Activated CD4-positive, CD25-positive, alpha-beta regulatory T cell treated with anti-CD3 and anti-CD28 coated beads, Interleukin-2, amount 50 U/mL, for 16 hours (primary cell): ENCODE measurements around the gene LRBA.

Source experiments
- DNase-seq: peaks from one replicate; pipeline ENCODE4 v3.0.0-alpha.2; 2020; ENCODE audit warnings: low read depth, low spot score

LRBA gene

GRCh38 chr4:150501983-150502382 lies 513.1 kb downstream of the LRBA start:
- no peak for DNase-seq

GRCh38 chr4:150501009-150501727 lies 513.9 kb downstream of the LRBA start:
- no peak for DNase-seq

GRCh38 chr4:150497612-150498011 lies 517.5 kb downstream of the LRBA start:
- DNase-seq: no peak

GRCh38 chr4:150495550-150495949 lies 519.5 kb downstream of the LRBA start:
- DNase-seq: no peak

- DNase-seq: no peak
These were observed 521.2 kb downstream of the LRBA start for GRCh38 chr4:150493851-150494250.

- DNase-seq: no peak
These were observed 523.7 kb downstream of the LRBA start for GRCh38 chr4:150491132-150492049.

GRCh38 chr4:150482581-150482980 lies 532.5 kb downstream of the LRBA start:
- DNase-seq: no peak

GRCh38 chr4:150479657-150480056 lies 535.4 kb downstream of the LRBA start:
- no peak for DNase-seq

- no peak for DNase-seq
These were observed 537.2 kb downstream of the LRBA start for GRCh38 chr4:150477869-150478268.

GRCh38 chr4:150476776-150477175 lies 538.3 kb downstream of the LRBA start:
- DNase-seq: no peak

- no peak for DNase-seq
These were observed 539.3 kb downstream of the LRBA start for GRCh38 chr4:150475763-150476162.

GRCh38 chr4:150464523-150464922 lies 550.6 kb downstream of the LRBA start:
- no peak for DNase-seq

- DNase-seq: no peak
These were observed 552.3 kb downstream of the LRBA start for GRCh38 chr4:150462743-150463142.

GRCh38 chr4:150461957-150462356 lies 553.1 kb downstream of the LRBA start:
- DNase-seq: no peak

GRCh38 chr4:150457802-150458201 lies 557.3 kb downstream of the LRBA start:
- DNase-seq: no peak

GRCh38 chr4:150451883-150452282 lies 563.2 kb downstream of the LRBA start:
- no peak for DNase-seq

GRCh38 chr4:150447356-150447755 lies 567.7 kb downstream of the LRBA start:
- DNase-seq: no peak

GRCh38 chr4:150439451-150439933 lies 575.6 kb downstream of the LRBA start:
- no peak for DNase-seq

GRCh38 chr4:150436598-150437370 lies 578.3 kb downstream of the LRBA start:
- DNase-seq: no peak

GRCh38 chr4:150431221-150431620 lies 583.9 kb downstream of the LRBA start:
- DNase-seq: no peak

- no peak for DNase-seq
These were observed 589.9 kb downstream of the LRBA start for GRCh38 chr4:150425161-150425560.

- no peak for DNase-seq
These were observed 591.6 kb downstream of the LRBA start for GRCh38 chr4:150423503-150423902.
